DOHH2 (cell line): ENCODE measurements around the gene ZNF559.

Experiments
- CTCF ChIP-seq: fragments of 200-600 bp; sonication (generic); IDR thresholded peaks from one replicate; pipeline ENCODE4 v1.5.1; 2014; ENCODE audit warnings: antibody characterized with exemption, mild to moderate bottlenecking, low read depth, low read length; ENCODE audit not compliant: poor library complexity, severe bottlenecking
- EZH2phosphoT487 ChIP-seq: fragments of 200-600 bp; sonication (generic); IDR thresholded peaks from 2 replicates; pipeline ENCODE4 v1.6.1; 2017; ENCODE audit warnings: borderline replicate concordance, mild to moderate bottlenecking, antibody characterized with exemption, low read length, moderate library complexity, mixed read lengths

- TF ChIP-seq CTCF (no peak), EZH2phosphoT487 (no peak)
These were observed 441 bp upstream of the ZNF559 start for GRCh38 chr19:9323557-9323918.
